PC-3 (cell line): ENCODE data around the gene AP1AR.

ENCODE experiments used
- EZH2 ChIP-seq: fragments of 300-600 bp; sonication (generic); IDR thresholded peaks from one replicate; pipeline ENCODE4 v1.6.1; 2017; ENCODE audit warnings: antibody characterized with exemption, mild to moderate bottlenecking, low read length; ENCODE audit not compliant: unreplicated experiment
- TF ChIP-seq, protein P1 (sequence below): fragments of 300-600 bp; sonication (generic); conservative IDR thresholded peaks from 2 replicates; pipeline ENCODE4 v1.5.1; 2017; ENCODE audit warnings: antibody characterized with exemption, low read depth, mild to moderate bottlenecking, low read length

DNA sequence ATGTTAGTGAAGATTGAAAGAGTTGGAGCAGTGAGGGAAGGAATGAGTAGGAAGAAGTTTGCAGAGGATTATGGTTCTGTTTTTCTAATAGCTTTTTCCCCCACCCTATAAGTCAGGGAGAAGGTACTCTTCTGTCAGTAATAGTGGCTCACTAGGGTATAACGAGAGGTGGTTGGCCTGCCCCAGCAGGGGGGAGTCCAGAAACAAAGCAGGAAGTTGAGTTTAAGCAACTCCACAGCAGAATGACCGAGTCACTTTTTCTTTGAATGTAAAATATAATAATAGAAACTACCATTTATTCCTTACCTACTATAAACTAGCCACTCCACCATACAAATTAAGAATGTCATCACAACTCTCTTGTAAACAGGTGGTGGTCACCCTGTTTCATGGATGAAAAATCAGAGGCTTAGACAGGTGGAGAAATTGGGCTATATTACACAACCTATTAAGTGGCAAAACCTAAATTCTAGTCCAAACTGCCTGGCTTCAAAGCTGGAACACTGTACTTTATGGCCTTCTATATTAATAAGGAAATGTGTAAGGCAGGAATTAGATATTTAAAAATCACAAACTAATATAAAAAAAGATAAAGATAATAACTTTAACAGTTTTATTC, 21.9 kb downstream of the AP1AR start:
- TF ChIP-seq, protein P1, sequence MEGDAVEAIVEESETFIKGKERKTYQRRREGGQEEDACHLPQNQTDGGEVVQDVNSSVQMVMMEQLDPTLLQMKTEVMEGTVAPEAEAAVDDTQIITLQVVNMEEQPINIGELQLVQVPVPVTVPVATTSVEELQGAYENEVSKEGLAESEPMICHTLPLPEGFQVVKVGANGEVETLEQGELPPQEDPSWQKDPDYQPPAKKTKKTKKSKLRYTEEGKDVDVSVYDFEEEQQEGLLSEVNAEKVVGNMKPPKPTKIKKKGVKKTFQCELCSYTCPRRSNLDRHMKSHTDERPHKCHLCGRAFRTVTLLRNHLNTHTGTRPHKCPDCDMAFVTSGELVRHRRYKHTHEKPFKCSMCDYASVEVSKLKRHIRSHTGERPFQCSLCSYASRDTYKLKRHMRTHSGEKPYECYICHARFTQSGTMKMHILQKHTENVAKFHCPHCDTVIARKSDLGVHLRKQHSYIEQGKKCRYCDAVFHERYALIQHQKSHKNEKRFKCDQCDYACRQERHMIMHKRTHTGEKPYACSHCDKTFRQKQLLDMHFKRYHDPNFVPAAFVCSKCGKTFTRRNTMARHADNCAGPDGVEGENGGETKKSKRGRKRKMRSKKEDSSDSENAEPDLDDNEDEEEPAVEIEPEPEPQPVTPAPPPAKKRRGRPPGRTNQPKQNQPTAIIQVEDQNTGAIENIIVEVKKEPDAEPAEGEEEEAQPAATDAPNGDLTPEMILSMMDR = no peak
- TF ChIP-seq EZH2 = no peak
